ENCODE results near the gene PPFIBP2. TPM values are rescaled to one million over a fixed set of nuclear protein-coding genes. Genes with fewer than 3 reads are reported as not detected.

The PPFIBP2 gene
- total RNA-seq, 1 experiment from 2014 or later, result 21.5 TPM

GRCh38 chr11:7636350-7636749 lies 122.6 kb downstream of the PPFIBP2 start:
- no peak overlapping the region for H3K27ac ChIP-seq (ENCODE audit: low read length)
- POLR2A ChIA-PET, result no interaction called here

GRCh38 chr11:7637447-7638157 lies 123.8 kb downstream of the PPFIBP2 start:
- no peak overlapping the region for H3K4me3 ChIP-seq (ENCODE audit: low read depth in 2 of 2, low read length in 2 of 2)
- H3K4me1 ChIP-seq (ENCODE audit: control insufficient read depth, insufficient read depth, low read length), result no peaks in the 10 kb centered on the region
- H3K9me3 ChIP-seq (ENCODE audit: control insufficient read depth, insufficient read depth, low read depth, low read length), result no peaks in the 10 kb centered on the region
- H3K27me3 ChIP-seq (ENCODE audit: control insufficient read depth, insufficient read depth, low read length), result no peaks in the 10 kb centered on the region
- ATAC-seq, result no peak
- CTCF ChIA-PET, result no interaction called here
- H3K27ac ChIP-seq (ENCODE audit: low read length), result no peak overlapping the region
- no peaks in the 10 kb centered on the region for H3K36me3 ChIP-seq (ENCODE audit: control insufficient read depth, insufficient read depth, low read length)
- intact Hi-C loops (cut with micrococcal nuclease; ENCODE audit: unreplicated experiment), result no loop called here
- in situ Hi-C loops (cut with HindIII; ENCODE audit: low pct_unique_long_range_greater_than_20kb, low sequenced_read_pairs), result no loop called here
- POLR2A ChIA-PET, result interaction anchor here (0.7 kb wide), 1 partner anchor 11 kb away, joined by 3 read pairs; no protein-coding TSS in a partner anchor
- no peak for DNase-seq (ENCODE audit: low read depth, low spot score)
- BruUV-seq (replicated peaks), result no TSS peak
- TF ChIP-seq SIN3A (IDR thresholded peaks at IDR 0.05; ENCODE audit: borderline replicate concordance, insufficient read depth, low read depth, low read length), result no peak

More at GRCh38 chr11:7636350-7636749, 122.6 kb downstream of the PPFIBP2 start:
- Histone ChIP-seq H3K36me3 (ENCODE audit: control insufficient read depth, insufficient read depth, low read length) (no peaks in the 10 kb centered on the region), H3K27me3 (ENCODE audit: control insufficient read depth, insufficient read depth, low read length) (no peaks in the 10 kb centered on the region), H3K9me3 (ENCODE audit: control insufficient read depth, insufficient read depth, low read depth, low read length) (no peaks in the 10 kb centered on the region), H3K4me1 (ENCODE audit: control insufficient read depth, insufficient read depth, low read length) (no peaks in the 10 kb centered on the region), H3K4me3 (ENCODE audit: low read depth in 2 of 2, low read length in 2 of 2) (no peak overlapping the region)
- no peak for TF ChIP-seq TCF7L2 (IDR thresholded peaks at IDR 0.05; ENCODE audit: low read depth, low read length)
- TF ChIP-seq, protein P1, sequence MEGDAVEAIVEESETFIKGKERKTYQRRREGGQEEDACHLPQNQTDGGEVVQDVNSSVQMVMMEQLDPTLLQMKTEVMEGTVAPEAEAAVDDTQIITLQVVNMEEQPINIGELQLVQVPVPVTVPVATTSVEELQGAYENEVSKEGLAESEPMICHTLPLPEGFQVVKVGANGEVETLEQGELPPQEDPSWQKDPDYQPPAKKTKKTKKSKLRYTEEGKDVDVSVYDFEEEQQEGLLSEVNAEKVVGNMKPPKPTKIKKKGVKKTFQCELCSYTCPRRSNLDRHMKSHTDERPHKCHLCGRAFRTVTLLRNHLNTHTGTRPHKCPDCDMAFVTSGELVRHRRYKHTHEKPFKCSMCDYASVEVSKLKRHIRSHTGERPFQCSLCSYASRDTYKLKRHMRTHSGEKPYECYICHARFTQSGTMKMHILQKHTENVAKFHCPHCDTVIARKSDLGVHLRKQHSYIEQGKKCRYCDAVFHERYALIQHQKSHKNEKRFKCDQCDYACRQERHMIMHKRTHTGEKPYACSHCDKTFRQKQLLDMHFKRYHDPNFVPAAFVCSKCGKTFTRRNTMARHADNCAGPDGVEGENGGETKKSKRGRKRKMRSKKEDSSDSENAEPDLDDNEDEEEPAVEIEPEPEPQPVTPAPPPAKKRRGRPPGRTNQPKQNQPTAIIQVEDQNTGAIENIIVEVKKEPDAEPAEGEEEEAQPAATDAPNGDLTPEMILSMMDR (IDR thresholded peaks at IDR 0.05), result no peak
- no peak for TF ChIP-seq SIN3A (IDR thresholded peaks at IDR 0.05; ENCODE audit: borderline replicate concordance, insufficient read depth, low read depth, low read length)
- TF ChIP-seq, protein P2, sequence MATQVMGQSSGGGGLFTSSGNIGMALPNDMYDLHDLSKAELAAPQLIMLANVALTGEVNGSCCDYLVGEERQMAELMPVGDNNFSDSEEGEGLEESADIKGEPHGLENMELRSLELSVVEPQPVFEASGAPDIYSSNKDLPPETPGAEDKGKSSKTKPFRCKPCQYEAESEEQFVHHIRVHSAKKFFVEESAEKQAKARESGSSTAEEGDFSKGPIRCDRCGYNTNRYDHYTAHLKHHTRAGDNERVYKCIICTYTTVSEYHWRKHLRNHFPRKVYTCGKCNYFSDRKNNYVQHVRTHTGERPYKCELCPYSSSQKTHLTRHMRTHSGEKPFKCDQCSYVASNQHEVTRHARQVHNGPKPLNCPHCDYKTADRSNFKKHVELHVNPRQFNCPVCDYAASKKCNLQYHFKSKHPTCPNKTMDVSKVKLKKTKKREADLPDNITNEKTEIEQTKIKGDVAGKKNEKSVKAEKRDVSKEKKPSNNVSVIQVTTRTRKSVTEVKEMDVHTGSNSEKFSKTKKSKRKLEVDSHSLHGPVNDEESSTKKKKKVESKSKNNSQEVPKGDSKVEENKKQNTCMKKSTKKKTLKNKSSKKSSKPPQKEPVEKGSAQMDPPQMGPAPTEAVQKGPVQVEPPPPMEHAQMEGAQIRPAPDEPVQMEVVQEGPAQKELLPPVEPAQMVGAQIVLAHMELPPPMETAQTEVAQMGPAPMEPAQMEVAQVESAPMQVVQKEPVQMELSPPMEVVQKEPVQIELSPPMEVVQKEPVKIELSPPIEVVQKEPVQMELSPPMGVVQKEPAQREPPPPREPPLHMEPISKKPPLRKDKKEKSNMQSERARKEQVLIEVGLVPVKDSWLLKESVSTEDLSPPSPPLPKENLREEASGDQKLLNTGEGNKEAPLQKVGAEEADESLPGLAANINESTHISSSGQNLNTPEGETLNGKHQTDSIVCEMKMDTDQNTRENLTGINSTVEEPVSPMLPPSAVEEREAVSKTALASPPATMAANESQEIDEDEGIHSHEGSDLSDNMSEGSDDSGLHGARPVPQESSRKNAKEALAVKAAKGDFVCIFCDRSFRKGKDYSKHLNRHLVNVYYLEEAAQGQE (IDR thresholded peaks at IDR 0.05; ENCODE audit: insufficient read depth in 1 of 2, low read depth in 2 of 2, low read length in 1 of 2), result no peak
- no peak for TF ChIP-seq POLR2AphosphoS5 (IDR thresholded peaks at IDR 0.05; ENCODE audit: low read depth, low read length)
- no peak for DNase-seq (ENCODE audit: low read depth, low spot score)
- CTCF ChIA-PET, result no interaction called here
- BruUV-seq (replicated peaks), result no TSS peak
- intact Hi-C loops (cut with micrococcal nuclease; ENCODE audit: unreplicated experiment), result no loop called here
- in situ Hi-C loops (cut with HindIII; ENCODE audit: low pct_unique_long_range_greater_than_20kb, low sequenced_read_pairs), result no loop called here
- no peak for ATAC-seq
